OCI-LY7 (cell line): ENCODE results near the gene TMED1. TPM values are rescaled to one million over a fixed set of nuclear protein-coding genes. Genes with fewer than 3 reads are reported as not detected.
"Not testable (repeated sequence)": the region's sequence is repeated elsewhere in the genome, so short reads cannot be mapped to it uniquely, and the experiment has no call there.

Experiments used
- BruUV-seq: library from RNA; stranded (reverse); fragments of 400-500 nt; replicated peaks from 2 replicates; lab custom pipeline; 2021; lab: Mats Ljungman, UMichigan
- CTCF ChIA-PET: fragments of 300-600 bp; sonication (Branson Sonifier 250); formaldehyde crosslinking; loops from one replicate; lab custom pipeline; 2022; ENCODE audit warnings: antibody characterized with exemption; ENCODE audit not compliant: unreplicated experiment; lab: Charles Lee
- POLR2A ChIA-PET: fragments of 300-600 bp; sonication (Branson Sonifier 250); formaldehyde crosslinking; loops from one replicate; lab custom pipeline; 2022; ENCODE audit warnings: antibody characterized with exemption; lab: Charles Lee
- DNase-seq: peaks from one replicate; pipeline ENCODE4 v3.0.0-alpha.2; 2015; ENCODE audit warnings: low spot score
- H2AFZ ChIP-seq: fragments of 200-600 bp; sonication (generic), shearing (Covaris generic); 2 replicates; pipeline ENCODE4 v1.6.1; 2014; ENCODE audit warnings: mild to moderate bottlenecking, antibody characterized with exemption, low read length, moderate library complexity
- H3K27ac ChIP-seq: fragments of 200-600 bp; sonication (generic); 2 replicates; pipeline ENCODE4 v1.5.1; 2014; ENCODE audit warnings: mixed run types, low read depth, mild to moderate bottlenecking, moderate library complexity, low read length, inconsistent platforms; ENCODE audit not compliant: poor library complexity, severe bottlenecking
- H3K36me3 ChIP-seq: fragments of 200-600 bp; sonication (generic); 2 replicates; pipeline ENCODE4 v1.6.1; 2014; ENCODE audit warnings: mild to moderate bottlenecking, antibody characterized with exemption, low read length, moderate library complexity, mixed read lengths; ENCODE audit not compliant: insufficient read depth
- H3K4me1 ChIP-seq: fragments of 200-600 bp; sonication (generic); 2 replicates; pipeline ENCODE4 v1.5.1; 2014; ENCODE audit warnings: mild to moderate bottlenecking, low read length; ENCODE audit not compliant: insufficient read depth, poor library complexity, severe bottlenecking
- H3K4me2 ChIP-seq: fragments of 200-600 bp; sonication (generic); 2 replicates; pipeline ENCODE4 v1.6.1; 2014; ENCODE audit warnings: mild to moderate bottlenecking, low read length
- H3K4me3 ChIP-seq: fragments of 200-600 bp; sonication (generic); 2 replicates; pipeline ENCODE4 v1.5.1; 2014; ENCODE audit warnings: mild to moderate bottlenecking, low read depth, low read length; ENCODE audit not compliant: poor library complexity, severe bottlenecking
- H3K79me2 ChIP-seq: fragments of 200-600 bp; sonication (generic); 2 replicates; pipeline ENCODE4 v1.6.1; 2016; ENCODE audit warnings: low read depth, mild to moderate bottlenecking, low read length, moderate library complexity, mixed read lengths; ENCODE audit not compliant: insufficient read depth
- H3K9me2 ChIP-seq: fragments of 200-600 bp; sonication (generic); 2 replicates; pipeline ENCODE4 v1.6.1; 2016; ENCODE audit warnings: mild to moderate bottlenecking, low read length, mixed read lengths; ENCODE audit not compliant: insufficient read depth
- H3K9me3 ChIP-seq: fragments of 200-600 bp; sonication (generic); 2 replicates; pipeline ENCODE4 v1.6.1; 2014; ENCODE audit warnings: mild to moderate bottlenecking, mixed run types, low read length, mixed read lengths
- H4K20me1 ChIP-seq: fragments of 200-600 bp; sonication (generic); 2 replicates; pipeline ENCODE4 v1.6.1; 2014; ENCODE audit warnings: mild to moderate bottlenecking, antibody characterized with exemption, low read length, moderate library complexity, mixed read lengths; ENCODE audit not compliant: insufficient read depth
- CTCF ChIP-seq: fragments of 200-600 bp; sonication (generic); conservative IDR thresholded peaks from 2 replicates; pipeline ENCODE4 v1.5.1; 2014; ENCODE audit warnings: mild to moderate bottlenecking, antibody characterized with exemption, low read length, moderate library complexity, mixed read lengths
- EZH2phosphoT487 ChIP-seq: fragments of 200-600 bp; sonication (generic); IDR thresholded peaks from 2 replicates; pipeline ENCODE4 v1.6.1; 2018; ENCODE audit warnings: low read depth, borderline replicate concordance, mild to moderate bottlenecking, mixed run types, antibody characterized with exemption, low read length, moderate library complexity, mixed read lengths
- intact Hi-C: fragments of 100-400 bp; cut with micrococcal nuclease; formaldehyde crosslinking; loops from one replicate; pipeline ENCODE4 v1.10.0; 2022; ENCODE audit not compliant: unreplicated experiment
- total RNA-seq, 2 experiments: library from RNA; depleted of rRNA in 1 of 2; stranded (reverse); fragments of >200 nt in 1 of 2; shearing (Covaris generic) in 1 of 2; gene quantifications; 2 replicates each; pipeline ENCODE4 v1.2.3, GENCODE V29; 2014 to 2022

TMED1 gene
- total RNA-seq, 2 experiments from 2014 or later: 13.2 to 22.5 TPM

DNA sequence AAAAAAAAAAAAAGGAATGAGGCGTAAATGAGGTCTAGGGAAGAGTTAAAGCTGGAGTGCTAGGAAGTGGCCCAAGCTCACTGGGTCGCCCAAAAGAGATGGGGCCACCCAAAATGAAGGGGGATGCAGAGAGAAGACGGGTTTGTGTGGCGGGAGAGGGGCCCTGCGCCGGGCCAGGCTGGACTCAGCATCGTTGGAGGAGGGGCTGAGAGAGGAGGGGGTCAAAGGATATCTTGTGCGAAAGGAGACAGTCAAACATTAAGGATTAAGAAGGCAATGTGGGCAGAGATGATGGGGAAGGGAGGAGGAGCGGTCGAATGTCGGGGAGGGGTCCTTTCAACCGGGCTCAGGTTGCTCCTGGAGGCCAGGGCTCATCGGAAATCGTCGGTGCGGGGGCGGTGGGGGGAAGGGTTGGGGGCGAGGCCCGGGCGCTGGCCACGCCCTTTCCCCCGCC is 34.5 kb upstream of the TMED1 start:
- Histone ChIP-seq H3K36me3 (peaks cover 14% of the 10 kb centered on the region), H4K20me1 (no peaks in the 10 kb centered on the region), H3K4me3 (peak overlapping the region; percentile 63), H3K4me1 (peaks cover 54% of the 10 kb centered on the region), H3K9me2 (no peaks in the 10 kb centered on the region), H2AFZ (peak overlapping the region; percentile 21; the same call in 1 of the 2 replicates), H3K79me2 (peaks cover 38% of the 10 kb centered on the region), H3K4me2 (peak overlapping the region; percentile 82), H3K27ac (peak overlapping the region; percentile 90), H3K9me3 (no peaks in the 10 kb centered on the region)
- no peak for DNase-seq
- intact Hi-C loops: loop anchor here (10.0 kb wide), 1 partner anchor 306 kb away; the partner anchor contains the start of genes CDKN2D and KRI1
- TF ChIP-seq CTCF (no peak), EZH2phosphoT487 (no peak)
- POLR2A ChIA-PET: interaction anchor here (1.4 kb wide), 1 partner anchor 18 kb away, joined by 6 read pairs; no protein-coding TSS in a partner anchor
- no TSS peak for BruUV-seq
- CTCF ChIA-PET: no interaction called here

- CTCF ChIA-PET, H3K36me3 ChIP-seq, DNase-seq, H3K9me3 ChIP-seq, H3K9me2 ChIP-seq, H2AFZ ChIP-seq, H4K20me1 ChIP-seq, BruUV-seq, H3K4me3 ChIP-seq: not testable (repeated sequence)
- POLR2A ChIA-PET: interaction anchor here (1.4 kb wide), 1 partner anchor 19 kb away, joined by 6 read pairs; no protein-coding TSS in a partner anchor
- H3K4me2 ChIP-seq: peak overlapping the region; percentile 82; the same call in 1 of the 2 replicates
- intact Hi-C loops: loop anchor here (10.0 kb wide), 1 partner anchor 305 kb away; the partner anchor contains the start of genes CDKN2D and KRI1
- H3K27ac ChIP-seq: peak overlapping the region; percentile 90
- H3K79me2 ChIP-seq: peaks cover 31% of the 10 kb centered on the region
- peaks cover 54% of the 10 kb centered on the region for H3K4me1 ChIP-seq
Measured at GRCh38 chr19:10869872-10870311, 33.9 kb upstream of the TMED1 start.

GRCh38 chr19:10868872-10869547 is 33.0 kb upstream of the TMED1 start:
- TF ChIP-seq CTCF: no peak
- no peak for TF ChIP-seq EZH2phosphoT487
- no peak for DNase-seq
- peak overlapping the region; percentile 62 for H3K4me3 ChIP-seq
- H4K20me1 ChIP-seq: no peaks in the 10 kb centered on the region
- no peak overlapping the region for H2AFZ ChIP-seq
- H3K9me2 ChIP-seq: no peaks in the 10 kb centered on the region
- H3K79me2 ChIP-seq: peaks cover 23% of the 10 kb centered on the region
- H3K9me3 ChIP-seq: no peaks in the 10 kb centered on the region
- ChIA-PET POLR2A (no interaction called here), CTCF (no interaction called here)
- peak overlapping the region; percentile 90 for H3K27ac ChIP-seq
- BruUV-seq: no TSS peak
- H3K4me2 ChIP-seq: peak overlapping the region; percentile 82
- H3K36me3 ChIP-seq: peaks cover 2% of the 10 kb centered on the region; the same call in 1 of the 2 replicates
- intact Hi-C loops: no loop called here
- peaks cover 59% of the 10 kb centered on the region for H3K4me1 ChIP-seq
